ENCODE results near the gene TRAPPC6A.

GRCh38 chr19:45151320-45151719, 26.7 kb downstream of the TRAPPC6A start:
- TF ChIP-seq MLX (CRISPR knock-in tag; conservative IDR thresholded peaks at IDR 0.05): no peak
- TF ChIP-seq TAF1 (IDR thresholded peaks at IDR 0.05; ENCODE audit: control insufficient read depth, extremely low read depth, insufficient read depth, low read length, severe bottlenecking): no peak
- TF ChIP-seq ATF4 (CRISPR knock-in tag; IDR thresholded peaks at IDR 0.05): no peak
- TF ChIP-seq EZH2 (IDR thresholded peaks at IDR 0.05; ENCODE audit: borderline replicate concordance, low read depth, low read length): no peak
- TF ChIP-seq NFYB (IDR thresholded peaks at IDR 0.05; ENCODE audit: extremely low read depth, insufficient read length): no peak
- TF ChIP-seq MXI1 (IDR thresholded peaks at IDR 0.05; ENCODE audit: low read depth, low read length): no peak
- TF ChIP-seq CTCF (IDR thresholded peaks at IDR 0.05 in 2 of 3, conservative IDR thresholded peaks at IDR 0.05 in 1 of 3; ENCODE audit: insufficient read depth in 2 of 3, low read depth in 1 of 3, low read length in 3 of 3): no peak
- TF ChIP-seq ZKSCAN1 (IDR thresholded peaks at IDR 0.05; ENCODE audit: low read depth, low read length): no peak
- no peak for TF ChIP-seq ZNF134 (CRISPR knock-in tag; conservative IDR thresholded peaks at IDR 0.05)

Measured in K562 (cell line).